ENCODE data around the gene GALNT17. TPM values are rescaled to one million over a fixed set of nuclear protein-coding genes. Genes with fewer than 3 reads are reported as not detected.
A peak's percentile ranks its signal among the peaks of the same experiment; 100 is the strongest.

The GALNT17 gene
- total RNA-seq, 2 donors from 2014 or later, result 46.7 to 58.1 TPM

DNA sequence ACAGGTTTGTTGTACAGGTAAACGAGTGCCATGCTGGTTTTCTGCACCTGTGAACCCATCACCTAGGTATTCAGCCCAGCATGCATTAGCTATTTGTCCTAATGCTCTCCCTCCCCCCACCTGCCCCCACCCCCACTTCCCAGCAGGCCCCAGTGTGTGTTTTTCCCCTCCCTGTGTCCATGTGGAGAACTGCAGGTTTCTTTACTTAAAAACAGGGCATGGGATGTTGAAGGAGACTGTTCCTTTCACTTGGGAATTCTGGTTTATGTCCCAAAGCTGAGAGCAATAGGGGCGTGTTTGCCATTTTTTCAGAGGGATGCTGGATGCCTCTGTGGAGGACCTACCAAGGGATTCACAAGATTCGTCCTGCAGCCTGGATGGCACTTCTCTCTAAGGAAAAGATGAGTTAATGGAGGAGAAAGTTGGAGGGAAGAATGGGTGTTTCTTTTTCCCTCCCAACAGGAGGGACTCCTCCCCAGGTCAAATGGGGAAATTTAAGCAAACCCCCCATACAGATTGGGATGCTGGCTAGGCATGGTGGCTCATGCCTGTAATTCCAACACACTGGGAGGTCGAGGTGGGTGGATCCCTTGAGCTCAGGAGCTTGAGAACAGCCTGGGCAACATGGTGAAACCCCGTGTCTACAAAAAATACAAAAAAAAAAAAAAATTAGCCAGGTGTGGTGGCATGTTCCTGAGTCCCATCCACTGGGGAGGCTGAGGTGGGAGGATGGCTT, 136.0 kb downstream of the GALNT17 start:
- TF ChIP-seq, protein P1, sequence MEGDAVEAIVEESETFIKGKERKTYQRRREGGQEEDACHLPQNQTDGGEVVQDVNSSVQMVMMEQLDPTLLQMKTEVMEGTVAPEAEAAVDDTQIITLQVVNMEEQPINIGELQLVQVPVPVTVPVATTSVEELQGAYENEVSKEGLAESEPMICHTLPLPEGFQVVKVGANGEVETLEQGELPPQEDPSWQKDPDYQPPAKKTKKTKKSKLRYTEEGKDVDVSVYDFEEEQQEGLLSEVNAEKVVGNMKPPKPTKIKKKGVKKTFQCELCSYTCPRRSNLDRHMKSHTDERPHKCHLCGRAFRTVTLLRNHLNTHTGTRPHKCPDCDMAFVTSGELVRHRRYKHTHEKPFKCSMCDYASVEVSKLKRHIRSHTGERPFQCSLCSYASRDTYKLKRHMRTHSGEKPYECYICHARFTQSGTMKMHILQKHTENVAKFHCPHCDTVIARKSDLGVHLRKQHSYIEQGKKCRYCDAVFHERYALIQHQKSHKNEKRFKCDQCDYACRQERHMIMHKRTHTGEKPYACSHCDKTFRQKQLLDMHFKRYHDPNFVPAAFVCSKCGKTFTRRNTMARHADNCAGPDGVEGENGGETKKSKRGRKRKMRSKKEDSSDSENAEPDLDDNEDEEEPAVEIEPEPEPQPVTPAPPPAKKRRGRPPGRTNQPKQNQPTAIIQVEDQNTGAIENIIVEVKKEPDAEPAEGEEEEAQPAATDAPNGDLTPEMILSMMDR (IDR thresholded peaks at IDR 0.05), result no peak
- TF ChIP-seq POLR2A (IDR thresholded peaks at IDR 0.05) (no peak), POLR2AphosphoS5 (IDR thresholded peaks at IDR 0.05) (no peak)
- H3K9me3 ChIP-seq, result no peaks in the 10 kb centered on the region
- no peak overlapping the region for H3K4me3 ChIP-seq
- H3K4me1 ChIP-seq (replicated peaks), result no peaks in the 10 kb centered on the region
- H3K36me3 ChIP-seq, result no peaks in the 10 kb centered on the region
- WGBS, result 65% methylated on average over 5 of the region's 5 CpGs
- H3K27me3 ChIP-seq (replicated peaks; ENCODE audit: insufficient read depth), result no peaks in the 10 kb centered on the region
- intact Hi-C loops (cut with DNase I), result no loop called here
- DNase-seq (ENCODE audit: low spot score), result no peak
- H3K27ac ChIP-seq, result no peak overlapping the region

DNA sequence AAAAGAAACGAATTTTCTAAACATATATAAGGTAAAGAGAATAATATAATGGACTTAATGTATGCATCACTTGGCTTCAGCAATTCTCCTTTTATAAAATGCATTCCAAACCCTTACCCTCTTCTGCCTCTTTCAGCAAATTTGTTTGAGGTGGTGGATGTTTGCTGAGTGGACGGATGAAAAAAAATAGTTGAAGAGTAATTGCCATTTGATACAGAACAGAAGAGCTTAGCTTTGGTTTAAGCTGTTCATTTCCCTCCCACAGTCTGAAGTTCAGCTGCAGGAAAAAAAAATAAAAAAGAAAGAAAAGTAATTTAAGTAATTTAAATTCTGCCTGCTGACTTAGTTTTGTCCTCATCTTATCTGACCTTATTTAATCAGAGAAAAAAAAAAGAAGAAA, 138.6 kb downstream of the GALNT17 start:
- 38% methylated on average over 2 of the region's 2 CpGs for WGBS
- Histone ChIP-seq H3K4me1 (replicated peaks) (peaks cover 4% of the 10 kb centered on the region), H3K4me3 (no peak overlapping the region), H3K36me3 (no peaks in the 10 kb centered on the region), H3K9me3 (no peaks in the 10 kb centered on the region), H3K27ac (no peak overlapping the region), H3K27me3 (replicated peaks; ENCODE audit: insufficient read depth) (no peaks in the 10 kb centered on the region)
- intact Hi-C loops (cut with DNase I), result no loop called here
- DNase-seq (ENCODE audit: low spot score), result no peak
- no peak for TF ChIP-seq POLR2AphosphoS5 (IDR thresholded peaks at IDR 0.05)
- no peak for TF ChIP-seq POLR2A (IDR thresholded peaks at IDR 0.05)
- TF ChIP-seq, protein P1 (IDR thresholded peaks at IDR 0.05), result no peak

DNA sequence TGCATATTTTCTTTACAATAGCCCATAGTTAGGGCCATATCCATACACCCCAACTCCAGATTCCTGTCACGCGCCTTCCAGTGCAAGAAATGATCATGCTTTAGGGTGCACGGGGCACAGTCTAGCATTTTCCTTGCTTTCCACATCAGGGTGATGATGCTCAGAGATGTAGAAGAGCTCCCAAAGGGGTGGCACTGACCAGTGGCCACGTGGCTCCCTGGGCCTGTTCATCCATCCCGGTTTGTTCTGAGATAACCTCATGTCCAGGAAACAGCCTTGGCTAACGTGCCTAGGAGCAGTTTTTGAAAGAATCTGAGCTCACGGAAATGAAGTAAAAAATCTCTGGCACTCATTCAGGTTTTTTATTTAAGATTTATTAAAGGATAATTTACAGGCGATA, 139.3 kb downstream of the GALNT17 start:
- DNase-seq (ENCODE audit: low spot score), result no peak
- 57% methylated on average over 8 of the region's 8 CpGs for WGBS
- Histone ChIP-seq H3K27ac (peak overlapping the region; percentile 33 to 38), H3K9me3 (no peaks in the 10 kb centered on the region), H3K4me3 (no peak overlapping the region), H3K4me1 (replicated peaks) (peaks cover 4% of the 10 kb centered on the region), H3K36me3 (no peaks in the 10 kb centered on the region), H3K27me3 (replicated peaks; ENCODE audit: insufficient read depth) (no peaks in the 10 kb centered on the region)
- intact Hi-C loops (cut with DNase I), result no loop called here
- TF ChIP-seq, protein P1 (IDR thresholded peaks at IDR 0.05), result no peak
- TF ChIP-seq POLR2AphosphoS5 (IDR thresholded peaks at IDR 0.05), result no peak
- no peak for TF ChIP-seq POLR2A (IDR thresholded peaks at IDR 0.05)

DNA sequence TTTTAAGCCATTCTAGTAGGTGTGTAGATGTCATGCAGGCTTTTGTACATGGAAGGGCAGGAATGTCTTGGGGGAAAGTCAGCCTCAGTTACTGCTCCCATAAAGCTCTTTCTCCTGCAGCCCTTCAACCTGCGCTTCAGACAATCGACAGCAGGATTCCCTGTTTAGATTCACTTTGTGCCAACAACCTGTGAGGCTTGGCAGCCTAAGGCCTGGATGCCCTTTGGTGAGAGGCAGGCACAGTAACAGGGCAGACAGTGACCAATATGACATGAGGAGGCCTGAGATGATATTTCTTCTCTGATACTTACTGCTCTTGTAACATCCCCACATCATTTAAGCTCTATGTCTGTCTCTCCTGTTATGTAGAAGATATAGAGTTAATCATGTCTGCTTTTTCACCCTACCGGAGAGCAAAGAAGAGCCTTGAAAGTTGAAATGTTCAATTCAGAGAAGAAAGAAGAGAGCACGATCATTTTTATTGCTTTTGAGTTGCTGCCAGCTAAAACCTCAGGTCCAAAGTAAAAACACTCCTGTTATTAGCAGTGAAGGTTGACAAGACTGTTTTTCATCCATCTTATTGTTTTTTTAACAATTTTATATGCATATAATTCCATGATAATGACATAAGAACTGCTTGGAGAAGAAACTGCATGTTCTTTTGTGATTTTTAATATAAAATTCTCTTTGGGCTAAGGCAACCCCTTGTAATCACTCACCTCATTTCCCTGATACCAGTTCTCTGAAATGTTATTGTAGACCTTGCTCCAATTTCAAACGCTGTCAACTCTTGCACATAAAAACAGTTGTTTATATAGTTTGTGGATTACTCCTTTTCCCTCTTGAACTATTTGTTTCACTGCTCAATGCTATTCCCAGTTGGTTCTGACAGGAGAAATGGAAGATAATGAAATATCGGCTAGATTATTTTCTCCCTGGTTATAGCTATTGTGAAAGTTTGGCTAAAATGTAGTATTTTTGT, 140.9 kb downstream of the GALNT17 start:
- 21% methylated on average over 6 of the region's 6 CpGs for WGBS
- intact Hi-C loops (cut with DNase I), result loop anchor here (2.0 kb wide), 1 partner anchor 34 kb away; no protein-coding TSS in a partner anchor
- H3K27me3 ChIP-seq (replicated peaks; ENCODE audit: insufficient read depth), result no peaks in the 10 kb centered on the region
- no peak overlapping the region for H3K4me3 ChIP-seq
- peak overlapping the region; percentile 33 to 48 for H3K27ac ChIP-seq
- DNase-seq (ENCODE audit: low spot score), result no peak
- no peaks in the 10 kb centered on the region for H3K36me3 ChIP-seq
- H3K4me1 ChIP-seq (replicated peaks), result peaks cover 4% of the 10 kb centered on the region
- no peaks in the 10 kb centered on the region for H3K9me3 ChIP-seq
- TF ChIP-seq POLR2A (IDR thresholded peaks at IDR 0.05), result no peak
- TF ChIP-seq, protein P1 (IDR thresholded peaks at IDR 0.05), result no peak
- no peak for TF ChIP-seq POLR2AphosphoS5 (IDR thresholded peaks at IDR 0.05)

Measured in prostate gland (tissue), 2 donors.